ENCODE data around the gene AGBL4.

AGBL4 gene

DNA sequence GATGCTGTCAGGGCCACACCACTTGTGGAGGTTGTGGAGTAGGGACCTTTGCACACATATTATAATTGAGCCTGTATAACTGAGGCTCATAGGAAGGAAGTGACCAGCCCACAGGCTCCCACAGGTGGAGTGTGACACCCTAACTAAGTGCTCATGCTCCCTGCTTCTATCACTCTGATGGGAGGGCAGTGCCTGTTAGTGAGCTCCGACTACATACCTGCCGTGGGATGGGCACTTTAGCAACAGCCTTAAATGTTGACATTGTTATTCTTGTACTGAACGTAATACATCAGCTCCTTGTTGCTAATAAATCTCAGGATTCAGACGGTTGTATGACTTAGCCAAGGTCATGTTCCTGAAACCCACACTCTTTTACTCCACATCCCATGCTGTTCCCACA lies 1305.0 kb downstream of the AGBL4 start:
- TF ChIP-seq, protein P1, sequence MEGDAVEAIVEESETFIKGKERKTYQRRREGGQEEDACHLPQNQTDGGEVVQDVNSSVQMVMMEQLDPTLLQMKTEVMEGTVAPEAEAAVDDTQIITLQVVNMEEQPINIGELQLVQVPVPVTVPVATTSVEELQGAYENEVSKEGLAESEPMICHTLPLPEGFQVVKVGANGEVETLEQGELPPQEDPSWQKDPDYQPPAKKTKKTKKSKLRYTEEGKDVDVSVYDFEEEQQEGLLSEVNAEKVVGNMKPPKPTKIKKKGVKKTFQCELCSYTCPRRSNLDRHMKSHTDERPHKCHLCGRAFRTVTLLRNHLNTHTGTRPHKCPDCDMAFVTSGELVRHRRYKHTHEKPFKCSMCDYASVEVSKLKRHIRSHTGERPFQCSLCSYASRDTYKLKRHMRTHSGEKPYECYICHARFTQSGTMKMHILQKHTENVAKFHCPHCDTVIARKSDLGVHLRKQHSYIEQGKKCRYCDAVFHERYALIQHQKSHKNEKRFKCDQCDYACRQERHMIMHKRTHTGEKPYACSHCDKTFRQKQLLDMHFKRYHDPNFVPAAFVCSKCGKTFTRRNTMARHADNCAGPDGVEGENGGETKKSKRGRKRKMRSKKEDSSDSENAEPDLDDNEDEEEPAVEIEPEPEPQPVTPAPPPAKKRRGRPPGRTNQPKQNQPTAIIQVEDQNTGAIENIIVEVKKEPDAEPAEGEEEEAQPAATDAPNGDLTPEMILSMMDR (IDR thresholded peaks at IDR 0.05; ENCODE audit: low read depth, low read length), result no peak
- DNase-seq (ENCODE audit: extremely low read depth, low read depth), result no peak

DNA sequence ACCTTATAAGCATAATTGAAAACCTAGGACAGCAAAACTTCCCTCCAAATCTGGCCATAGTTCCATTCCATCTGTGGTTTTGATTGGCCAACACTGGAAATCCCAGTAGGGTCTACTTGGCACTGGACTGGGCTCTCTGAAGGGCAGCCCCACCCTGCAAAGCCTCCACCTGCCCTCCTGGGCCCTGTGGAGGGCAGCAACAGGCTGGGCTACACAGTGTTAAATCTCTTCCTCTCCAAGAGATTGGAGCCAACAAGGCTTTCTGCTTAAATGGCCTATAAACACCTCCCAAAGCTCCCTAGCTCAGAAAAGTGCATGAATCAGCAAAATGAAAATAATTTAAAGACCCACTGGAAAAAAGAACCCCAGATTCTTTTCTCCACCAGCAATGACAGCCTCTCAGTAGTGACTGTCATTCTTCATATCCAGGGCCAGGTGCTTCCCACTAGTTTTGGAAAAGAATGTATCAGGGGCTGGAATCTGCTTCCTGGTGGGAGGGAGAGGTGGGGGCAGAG lies 1305.6 kb downstream of the AGBL4 start:
- TF ChIP-seq, protein P1 (IDR thresholded peaks at IDR 0.05; ENCODE audit: low read depth, low read length), result no peak
- no peak for DNase-seq (ENCODE audit: extremely low read depth, low read depth)

DNA sequence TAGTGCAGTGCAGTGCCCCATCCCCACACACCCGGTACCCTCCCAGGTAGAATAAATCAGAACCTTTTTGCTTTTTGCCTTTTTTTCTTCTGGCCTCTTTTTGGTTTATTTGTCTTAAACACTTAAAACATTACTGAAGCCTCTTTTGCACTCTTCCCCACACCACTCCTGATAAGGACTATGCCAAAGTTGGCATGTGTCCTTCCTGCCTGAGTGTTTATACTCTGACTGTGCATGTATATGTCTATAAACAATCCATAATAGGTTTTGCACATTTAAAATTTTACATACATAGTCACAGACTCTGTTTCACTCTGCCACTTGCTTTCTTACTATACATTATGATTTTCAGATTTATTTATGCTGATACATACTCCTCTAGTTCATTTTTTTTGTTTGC lies 1306.7 kb downstream of the AGBL4 start:
- TF ChIP-seq, protein P1 (IDR thresholded peaks at IDR 0.05; ENCODE audit: low read depth, low read length), result no peak
- no peak for DNase-seq (ENCODE audit: extremely low read depth, low read depth)

DNA sequence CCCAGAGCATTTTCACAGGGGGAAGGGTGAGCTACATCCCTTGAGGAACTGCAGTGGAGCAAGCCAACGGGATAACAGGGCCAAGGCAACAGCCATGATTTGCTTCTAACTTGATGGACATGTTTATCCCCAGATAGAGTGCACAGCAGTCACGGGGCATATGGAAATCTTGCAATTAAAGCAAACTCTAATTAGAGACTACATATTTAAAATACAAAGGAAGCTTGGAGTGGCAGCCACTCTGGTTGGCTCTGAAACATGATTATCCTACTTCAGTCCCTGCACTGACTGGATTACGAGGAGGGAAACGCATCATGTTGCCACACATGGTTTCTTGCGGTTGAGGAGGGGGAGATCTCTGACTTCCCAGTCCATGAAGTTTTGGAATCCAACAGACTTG lies 1307.8 kb downstream of the AGBL4 start:
- TF ChIP-seq, protein P1 (IDR thresholded peaks at IDR 0.05; ENCODE audit: low read depth, low read length), result no peak
- no peak for DNase-seq (ENCODE audit: extremely low read depth, low read depth)

DNA sequence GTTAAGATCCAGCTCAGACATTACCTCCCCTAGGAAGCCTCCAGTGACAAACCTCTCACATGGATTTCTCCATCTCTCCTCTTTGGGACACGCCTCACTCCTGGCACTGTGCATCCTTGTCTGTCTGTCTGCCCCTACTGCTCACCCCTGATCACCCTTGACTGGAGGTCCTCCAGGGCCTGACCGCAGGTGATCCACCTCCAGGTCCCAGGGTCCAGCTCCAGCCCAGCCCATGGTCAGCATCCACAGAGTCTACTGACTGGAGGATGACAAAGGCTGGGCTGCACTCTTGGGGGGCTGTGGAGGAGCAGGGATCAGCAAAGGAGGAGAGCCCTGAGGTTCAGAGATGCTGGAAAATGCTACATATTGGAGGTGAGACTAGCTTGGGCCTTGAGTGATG lies 1312.8 kb downstream of the AGBL4 start:
- no peak for DNase-seq (ENCODE audit: extremely low read depth, low read depth)
- TF ChIP-seq, protein P1 (IDR thresholded peaks at IDR 0.05; ENCODE audit: low read depth, low read length), result no peak

DNA sequence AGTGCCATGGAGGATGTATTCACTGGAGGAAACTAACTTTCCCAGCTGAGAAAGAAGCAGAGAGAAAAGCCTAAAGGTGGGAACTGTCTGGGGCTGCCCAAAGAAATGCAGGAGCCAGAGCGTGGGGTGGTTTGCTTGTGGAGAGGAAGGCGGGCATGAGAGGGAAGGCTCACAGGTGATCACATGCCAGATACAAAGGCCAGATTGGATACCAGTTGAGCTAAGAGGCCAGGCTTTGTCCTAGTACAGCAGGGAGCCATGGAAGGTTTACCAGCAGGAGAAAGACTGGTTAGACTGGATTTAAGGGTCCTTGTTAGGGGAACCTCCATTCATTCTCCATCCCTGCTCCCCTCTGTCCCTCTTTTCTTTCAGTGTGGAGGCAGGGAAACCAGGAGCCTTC lies 1313.4 kb downstream of the AGBL4 start:
- DNase-seq (ENCODE audit: extremely low read depth, low read depth), result no peak
- TF ChIP-seq, protein P1 (IDR thresholded peaks at IDR 0.05; ENCODE audit: low read depth, low read length), result no peak

DNA sequence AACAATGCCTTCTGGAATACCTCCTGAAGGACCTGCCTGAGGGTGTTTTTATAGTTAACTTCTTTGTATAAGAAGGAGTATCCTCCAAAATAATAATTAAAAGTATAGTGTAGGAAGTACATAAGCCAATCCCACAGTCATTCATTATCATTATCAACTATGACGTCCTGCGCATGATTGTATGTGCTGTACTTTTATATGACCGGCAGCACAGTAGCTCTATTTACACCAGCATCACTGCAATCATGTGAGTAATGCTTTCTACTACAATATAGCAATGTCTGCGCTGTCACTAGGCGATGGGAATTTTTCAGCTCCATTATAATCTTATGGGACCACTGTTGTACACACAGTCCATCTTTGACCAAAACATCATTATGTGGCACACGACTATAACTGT lies 1319.0 kb downstream of the AGBL4 start:
- DNase-seq (ENCODE audit: extremely low read depth, low read depth), result no peak
- TF ChIP-seq, protein P1 (IDR thresholded peaks at IDR 0.05; ENCODE audit: low read depth, low read length), result no peak

Measured in AG09319 (cell line).